Measurements from ENCODE around the gene CAVIN3.

CAVIN3 gene

DNA sequence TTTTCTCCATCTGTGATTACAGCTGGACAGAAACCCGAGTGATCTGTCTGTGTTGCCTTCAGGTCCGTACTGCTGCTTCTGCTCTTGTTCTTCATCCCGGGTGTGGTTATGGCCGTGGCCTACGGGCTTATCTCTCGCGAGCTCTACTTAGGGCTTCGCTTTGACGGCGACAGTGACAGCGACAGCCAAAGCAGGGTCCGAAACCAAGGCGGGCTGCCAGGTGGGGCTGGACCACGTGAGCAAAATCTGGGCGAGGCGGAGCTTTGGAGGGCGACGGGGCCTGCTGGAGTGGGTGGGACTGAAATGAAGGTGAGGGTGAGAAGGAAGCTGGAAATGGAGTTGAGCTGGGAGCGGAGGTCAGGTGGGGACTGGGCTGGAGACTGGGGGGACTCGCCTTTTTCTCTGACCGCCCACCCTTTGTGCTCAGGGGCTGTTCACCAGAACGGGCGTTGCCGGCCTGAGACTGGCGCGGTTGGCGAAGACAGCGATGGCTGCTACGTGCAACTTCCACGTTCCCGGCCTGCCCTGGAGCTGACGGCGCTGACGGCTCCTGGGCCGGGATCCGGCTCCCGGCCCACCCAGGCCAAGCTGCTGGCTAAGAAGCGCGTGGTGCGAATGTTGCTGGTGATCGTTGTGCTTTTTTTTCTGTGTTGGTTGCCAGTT lies 49.6 kb downstream of the CAVIN3 start:
- DNase-seq (ENCODE audit: low read depth): no peak

DNA sequence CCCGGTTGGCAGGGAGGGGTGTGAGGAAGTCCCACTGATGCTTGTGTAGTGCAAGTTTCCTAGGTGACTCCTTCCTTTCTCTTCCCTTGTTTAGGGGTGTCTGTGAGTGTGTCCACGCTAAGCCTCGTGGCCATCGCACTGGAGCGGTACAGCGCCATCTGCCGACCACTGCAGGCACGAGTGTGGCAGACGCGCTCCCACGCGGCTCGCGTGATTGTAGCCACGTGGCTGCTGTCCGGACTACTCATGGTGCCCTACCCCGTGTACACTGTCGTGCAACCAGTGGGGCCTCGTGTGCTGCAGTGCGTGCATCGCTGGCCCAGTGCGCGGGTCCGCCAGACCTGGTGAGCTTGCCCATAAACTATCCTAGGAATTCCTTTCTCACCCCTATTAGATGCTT lies 50.3 kb downstream of the CAVIN3 start:
- peak; percentile 27 for DNase-seq (ENCODE audit: low read depth)

Data from amniotic epithelial cell (primary cell).